HUES64 (cell line): ENCODE measurements around the gene CRMP1.
"Not testable (repeated sequence)": the region's sequence is repeated elsewhere in the genome, so short reads cannot be mapped to it uniquely, and the experiment has no call there.

ENCODE experiments used
- H3K27ac ChIP-seq: 2 replicates; pipeline ENCODE4 v1.7.0; 2013; ENCODE audit warnings: low read depth, low read length, inconsistent platforms
- H3K27me3 ChIP-seq: 2 replicates; pipeline ENCODE4 v1.6.1; 2013; ENCODE audit warnings: mild to moderate bottlenecking, low read length; ENCODE audit not compliant: insufficient read depth
- H3K36me3 ChIP-seq: 2 replicates; pipeline ENCODE4 v1.6.1; 2013; ENCODE audit warnings: mild to moderate bottlenecking, low read length; ENCODE audit not compliant: insufficient read depth
- H3K4me1 ChIP-seq: 2 replicates; pipeline ENCODE4 v1.6.1; 2013; ENCODE audit warnings: mild to moderate bottlenecking, low read length, moderate library complexity; ENCODE audit not compliant: insufficient read depth
- H3K4me3 ChIP-seq: 2 replicates; pipeline ENCODE4 v1.5.1; 2013; ENCODE audit warnings: mild to moderate bottlenecking, low read length, moderate library complexity
- H3K9ac ChIP-seq: 2 replicates; pipeline ENCODE4 v1.6.1; 2013; ENCODE audit warnings: mild to moderate bottlenecking, low read depth, low read length
- H3K9me3 ChIP-seq: 2 replicates; pipeline ENCODE4 v1.6.1; 2013; ENCODE audit warnings: low read depth, low read length; ENCODE audit not compliant: insufficient read depth
- WGBS: fragments of 150-250, 120-280 bp; methylation state at CpG from one replicate; pipeline ENCODE4 v1.1.7; 2013; ENCODE audit warnings: missing lambda C conversion rate; 5-methylcytosine and 5-hydroxymethylcytosine counted together

The CRMP1 gene

DNA sequence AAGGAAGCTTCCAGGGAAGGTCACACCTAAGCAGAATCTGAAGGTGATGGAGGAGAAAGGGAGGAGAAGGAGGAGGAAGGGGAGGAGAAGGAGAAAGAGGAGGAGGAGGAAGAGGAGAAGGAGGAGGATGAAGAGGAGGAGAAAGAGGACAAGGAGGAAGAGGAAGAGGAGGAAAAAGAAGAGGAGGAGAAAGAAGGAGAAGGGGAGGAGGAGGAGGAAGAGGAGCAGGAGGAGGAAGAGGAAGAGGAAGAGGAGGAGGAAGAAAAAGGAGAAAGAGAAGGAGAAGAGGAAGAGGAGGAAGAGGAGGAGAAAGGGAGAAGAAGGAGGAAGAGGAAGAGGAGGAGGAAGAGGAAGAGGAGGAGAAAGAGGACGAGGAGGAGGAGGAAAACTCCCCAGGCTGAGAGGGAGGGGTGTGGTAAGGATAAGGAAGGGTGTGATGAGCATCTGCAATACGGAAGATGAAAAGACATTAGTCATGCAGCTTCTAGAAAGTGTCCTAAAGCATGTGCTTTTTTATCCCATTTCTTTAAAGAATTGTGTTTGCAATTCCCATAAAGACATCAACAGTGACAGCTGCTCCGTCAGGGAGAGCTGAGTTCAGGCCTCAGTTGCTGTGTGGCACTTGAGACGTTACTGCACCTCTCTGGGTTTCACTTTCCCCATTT, 41.1 kb downstream of the CRMP1 start:
- Histone ChIP-seq H3K36me3 (peaks cover 84% of the 10 kb centered on the region), H3K27me3 (no peaks in the 10 kb centered on the region), H3K27ac (no peak overlapping the region), H3K9ac (no peak overlapping the region), H3K4me1 (no peaks in the 10 kb centered on the region), H3K4me3 (no peak overlapping the region), H3K9me3 (no peaks in the 10 kb centered on the region)
- 90% methylated on average over 4 of the region's 4 CpGs for WGBS

- Histone ChIP-seq H3K27ac (no peak overlapping the region), H3K27me3 (no peaks in the 10 kb centered on the region)
Observed at GRCh38 chr4:5845035-5845905, 47.6 kb downstream of the CRMP1 start.

DNA sequence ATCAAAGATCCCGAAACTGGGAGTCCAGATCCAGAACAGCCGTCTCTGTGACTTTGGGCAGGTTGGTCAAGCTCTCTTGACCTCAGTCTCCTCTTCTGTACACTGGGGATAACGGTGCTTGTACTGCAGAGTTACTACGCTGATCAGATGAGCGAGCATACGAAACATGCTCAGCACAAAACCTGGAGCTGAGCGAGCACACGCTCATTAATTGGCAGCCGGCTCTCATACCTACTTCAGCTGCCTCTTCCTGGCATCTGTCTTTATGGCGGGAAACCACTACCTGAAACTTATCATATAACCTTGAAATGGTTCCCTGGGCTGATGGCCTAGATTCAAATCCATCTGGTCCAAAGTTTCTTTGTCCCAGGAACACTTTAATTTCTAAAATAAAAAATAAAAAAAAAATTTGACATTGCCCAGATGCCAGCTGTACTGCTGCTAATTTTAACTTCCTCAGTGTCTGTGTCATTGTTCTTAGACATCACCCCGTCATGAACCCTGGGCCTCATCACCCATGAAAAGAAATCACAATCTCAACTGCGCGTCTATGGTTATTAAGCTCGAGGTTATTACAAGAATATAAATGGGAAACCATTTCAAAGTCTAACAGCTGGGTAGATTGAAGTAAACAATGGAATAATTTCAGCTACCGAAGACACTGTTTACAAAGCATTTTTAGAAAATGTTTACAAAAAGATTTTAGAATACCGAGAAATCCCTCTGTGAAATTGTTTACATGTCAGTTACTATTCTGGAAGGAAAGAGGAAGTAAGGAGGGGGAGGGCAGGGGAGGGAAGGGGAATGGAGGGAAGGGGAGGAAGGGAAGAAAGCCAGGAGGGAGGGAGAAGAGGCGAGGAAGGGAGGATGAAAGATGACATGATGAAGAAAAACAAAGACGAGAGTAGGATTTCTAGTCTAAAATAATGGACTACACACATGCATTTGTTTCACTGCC, 49.0 kb downstream of the CRMP1 start:
- Histone ChIP-seq H3K4me3 (no peak overlapping the region), H3K9me3 (no peaks in the 10 kb centered on the region), H3K36me3 (peaks cover 83% of the 10 kb centered on the region), H3K4me1 (peaks cover 6% of the 10 kb centered on the region), H3K27me3 (no peaks in the 10 kb centered on the region), H3K27ac (no peak overlapping the region), H3K9ac (no peak overlapping the region)
- 95% methylated on average over 17 of the region's 18 CpGs for WGBS

More at GRCh38 chr4:5845035-5845905, 47.6 kb downstream of the CRMP1 start:
- peaks cover 6% of the 10 kb centered on the region for H3K4me1 ChIP-seq
- no peak overlapping the region for H3K9ac ChIP-seq
- no peak overlapping the region for H3K4me3 ChIP-seq
- peaks cover 85% of the 10 kb centered on the region for H3K36me3 ChIP-seq
- WGBS = 83% methylated on average over 13 of the region's 13 CpGs
- no peaks in the 10 kb centered on the region for H3K9me3 ChIP-seq

DNA sequence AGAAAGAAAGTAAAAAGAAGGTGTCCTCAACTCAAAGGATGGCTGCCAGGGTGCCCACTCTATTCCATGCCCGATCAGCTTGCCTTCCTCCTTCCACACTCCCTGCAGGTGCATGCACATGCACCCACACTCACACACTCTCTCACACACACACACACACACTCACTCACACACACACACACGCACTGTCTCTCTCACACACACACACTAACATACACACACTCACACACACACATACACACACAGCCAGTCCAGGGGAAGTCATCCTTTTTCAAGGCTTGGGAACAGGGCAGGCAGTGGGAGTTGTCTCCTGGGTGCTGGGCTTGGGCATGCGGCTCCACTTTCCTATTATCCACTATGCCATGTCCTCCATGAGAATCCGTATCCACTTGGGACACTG, 50.4 kb downstream of the CRMP1 start:
- Histone ChIP-seq H3K9ac (no peak overlapping the region), H3K9me3 (no peaks in the 10 kb centered on the region), H3K36me3 (peaks cover 83% of the 10 kb centered on the region), H3K4me3 (no peak overlapping the region), H3K27ac (no peak overlapping the region), H3K27me3 (no peaks in the 10 kb centered on the region), H3K4me1 (peaks cover 6% of the 10 kb centered on the region)
- 97% methylated on average over 4 of the region's 4 CpGs for WGBS

DNA sequence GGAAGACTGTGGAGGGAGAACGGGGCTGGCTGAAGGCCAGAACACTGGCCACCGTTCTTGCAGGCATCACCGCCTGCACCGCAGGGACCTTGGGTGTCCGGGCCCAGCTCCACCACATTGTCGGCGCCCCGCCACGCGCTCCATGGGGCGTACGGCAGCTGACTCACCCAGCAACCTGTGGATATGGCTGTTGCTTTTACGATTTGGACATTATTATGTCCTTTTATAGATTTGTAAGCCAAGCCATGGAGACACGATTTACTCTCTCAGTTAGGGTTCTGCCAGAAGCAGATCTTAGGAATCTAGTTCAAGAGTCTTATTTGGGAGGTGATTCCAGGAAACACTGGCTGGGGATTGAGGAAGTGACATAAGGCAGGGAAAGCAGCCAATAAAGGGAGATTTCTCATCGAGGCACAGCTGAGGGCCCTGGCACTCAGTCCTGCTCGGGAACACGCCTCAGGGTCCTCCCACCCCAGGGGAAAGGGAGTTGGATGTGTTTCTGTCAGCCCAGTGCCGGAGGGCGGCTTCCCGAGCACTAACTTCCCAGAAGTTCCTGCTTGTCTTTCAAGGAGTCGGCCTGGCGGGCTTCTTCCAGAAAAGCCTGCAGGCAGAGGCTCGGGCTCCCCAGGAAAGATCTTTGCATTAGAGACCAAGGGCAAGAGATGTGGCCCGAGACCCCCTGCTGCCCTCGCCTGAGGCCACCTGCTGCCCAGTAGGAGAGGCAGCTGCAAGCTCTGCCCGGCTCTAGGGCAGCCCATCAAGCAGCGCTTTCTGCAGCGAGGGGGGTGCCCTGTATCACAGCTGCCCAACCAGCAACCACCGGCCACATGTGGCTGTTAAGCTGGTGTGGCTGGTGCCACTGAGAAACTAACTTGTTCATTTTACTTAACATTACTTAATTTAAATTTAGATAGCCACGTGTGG, 52.9 kb downstream of the CRMP1 start:
- H3K9me3 ChIP-seq = no peaks in the 10 kb centered on the region
- no peak overlapping the region for H3K27ac ChIP-seq
- H3K4me1 ChIP-seq = no peaks in the 10 kb centered on the region; the same call in 1 of the 2 replicates
- H3K4me3 ChIP-seq = no peak overlapping the region
- no peak overlapping the region for H3K9ac ChIP-seq
- no peaks in the 10 kb centered on the region for H3K27me3 ChIP-seq
- WGBS = 94% methylated on average over 30 of the region's 30 CpGs
- H3K36me3 ChIP-seq = peaks cover 93% of the 10 kb centered on the region

DNA sequence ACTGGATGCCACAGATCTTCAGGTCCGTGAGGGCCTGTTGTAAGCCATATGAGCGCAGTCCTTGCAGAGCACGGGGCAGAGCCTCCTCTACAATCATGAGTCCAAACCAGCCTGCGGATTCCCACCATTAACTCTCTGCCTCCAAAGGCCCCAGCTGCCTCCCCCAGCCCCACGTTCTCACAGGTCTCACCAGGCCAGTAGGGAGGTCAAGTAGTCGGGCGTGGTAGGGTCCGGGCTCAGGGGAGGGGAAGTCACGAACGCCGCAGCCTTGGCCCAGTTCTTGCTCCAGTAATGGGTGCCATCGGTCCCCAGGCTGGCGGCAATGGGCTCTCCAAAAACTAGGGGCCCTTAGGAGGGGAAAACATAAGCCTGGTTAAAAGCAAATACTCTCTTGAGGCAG, 53.6 kb downstream of the CRMP1 start:
- Histone ChIP-seq H3K4me1 (no peaks in the 10 kb centered on the region), H3K27me3 (no peaks in the 10 kb centered on the region), H3K9ac (no peak overlapping the region), H3K36me3 (peaks cover 93% of the 10 kb centered on the region), H3K9me3 (no peaks in the 10 kb centered on the region), H3K4me3 (no peak overlapping the region), H3K27ac (no peak overlapping the region)
- 97% methylated on average over 13 of the region's 13 CpGs for WGBS

- H3K4me3 ChIP-seq, H3K9ac ChIP-seq, H3K27ac ChIP-seq, H3K27me3 ChIP-seq, H3K9me3 ChIP-seq, H3K4me1 ChIP-seq: not testable (repeated sequence)
- H3K36me3 ChIP-seq = peaks cover 88% of the 10 kb centered on the region
- WGBS = 67% methylated on average over 4 of the region's 6 CpGs
Observed at GRCh38 chr4:5837483-5837882, 55.4 kb downstream of the CRMP1 start.

DNA sequence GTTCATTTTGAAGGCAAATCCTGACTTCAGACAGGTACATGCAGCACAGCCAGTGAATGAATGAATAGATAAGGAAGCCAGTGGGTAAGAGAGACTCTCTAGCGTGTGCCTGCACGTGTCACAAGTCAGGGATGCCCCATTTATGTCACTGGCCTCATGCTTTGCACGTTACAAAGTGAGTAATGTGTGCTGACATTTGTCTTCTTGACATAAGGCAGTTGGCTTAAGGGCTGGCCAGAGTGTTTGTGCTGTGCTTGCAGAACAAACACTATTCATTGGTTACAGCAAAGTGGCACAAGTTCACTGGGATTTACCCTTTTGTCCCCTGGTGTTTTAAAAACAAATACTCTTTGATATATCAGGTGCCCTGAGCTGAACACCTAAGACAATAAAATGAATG, 55.9 kb downstream of the CRMP1 start:
- no peak overlapping the region for H3K9ac ChIP-seq
- no peaks in the 10 kb centered on the region for H3K4me1 ChIP-seq
- no peaks in the 10 kb centered on the region for H3K9me3 ChIP-seq
- H3K27me3 ChIP-seq = no peaks in the 10 kb centered on the region
- no peak overlapping the region for H3K27ac ChIP-seq
- H3K36me3 ChIP-seq = peaks cover 89% of the 10 kb centered on the region
- 65% methylated on average over 3 of the region's 3 CpGs for WGBS
- no peak overlapping the region for H3K4me3 ChIP-seq

- peaks cover 95% of the 10 kb centered on the region for H3K36me3 ChIP-seq
- H3K9me3 ChIP-seq = no peaks in the 10 kb centered on the region
- no peak overlapping the region for H3K9ac ChIP-seq
- no peaks in the 10 kb centered on the region for H3K27me3 ChIP-seq
- WGBS = 93% methylated on average over 11 of the region's 11 CpGs
- no peaks in the 10 kb centered on the region for H3K4me1 ChIP-seq
- H3K4me3 ChIP-seq = no peak overlapping the region
- no peak overlapping the region for H3K27ac ChIP-seq
Observed at GRCh38 chr4:5828005-5828391, 64.9 kb downstream of the CRMP1 start.
